GM18951 (cell line): Measurements from ENCODE around the gene DELE1.
"Not testable (repeated sequence)": the region's sequence is repeated elsewhere in the genome, so short reads cannot be mapped to it uniquely, and the experiment has no call there.

Experiments
- POLR2A ChIP-seq: IDR thresholded peaks from 4 replicates; pipeline ENCODE4 v1.6.1; 2011; ENCODE audit warnings: mild to moderate bottlenecking; ENCODE audit not compliant: insufficient read length, insufficient read depth; ENCODE audit errors: extremely low read depth
- in situ Hi-C: fragments of 300-500 bp; cut with MboI; formaldehyde crosslinking; loops from one replicate; pipeline ENCODE4 v1.12.0; 2022; ENCODE audit warnings: low sequenced_read_pairs, mixed read lengths, inconsistent platforms; ENCODE audit not compliant: unreplicated experiment

The DELE1 gene

DNA sequence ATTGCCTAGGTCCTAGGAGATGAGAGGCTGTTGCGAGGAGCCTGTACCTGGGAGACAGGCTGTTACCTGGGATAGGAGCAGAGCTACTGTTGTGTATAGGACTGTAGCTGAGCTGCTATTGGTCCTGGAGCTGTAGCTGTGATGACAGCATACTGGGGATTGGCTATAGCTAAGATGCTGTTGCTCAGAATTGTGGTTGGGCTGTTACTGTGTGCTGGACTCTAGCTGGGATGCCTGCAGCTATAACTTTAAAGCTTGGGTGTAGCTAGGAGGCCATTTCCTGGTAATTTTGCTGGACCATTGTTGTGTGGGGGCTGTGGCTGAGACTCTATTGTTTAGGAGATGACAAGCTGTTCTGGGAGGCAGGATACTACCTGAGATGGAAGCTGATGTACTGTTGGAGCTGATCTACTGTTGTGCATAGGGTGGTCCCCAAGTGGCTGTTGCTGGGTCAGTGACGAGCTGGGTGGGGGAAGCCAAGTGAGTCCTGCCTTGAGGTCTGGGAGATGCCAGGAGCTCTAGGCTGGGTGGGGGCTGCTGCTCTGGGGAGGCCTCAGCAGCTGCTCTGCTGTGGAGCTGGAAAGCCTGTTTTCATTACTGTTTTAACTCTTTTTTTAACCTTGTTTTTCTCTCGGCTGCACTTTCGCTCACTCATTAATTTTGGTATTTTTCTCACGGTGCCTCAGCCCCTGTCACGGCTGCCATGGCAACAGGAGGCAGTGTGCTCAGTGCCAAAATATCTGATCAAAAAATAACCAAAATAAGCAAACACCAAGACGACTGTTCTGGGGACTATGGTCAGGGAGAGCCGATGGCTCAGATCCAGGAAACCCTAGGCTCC lies 42.5 kb upstream of the DELE1 start:
- in situ Hi-C loops = no loop called here
- TF ChIP-seq POLR2A = no peak

DNA sequence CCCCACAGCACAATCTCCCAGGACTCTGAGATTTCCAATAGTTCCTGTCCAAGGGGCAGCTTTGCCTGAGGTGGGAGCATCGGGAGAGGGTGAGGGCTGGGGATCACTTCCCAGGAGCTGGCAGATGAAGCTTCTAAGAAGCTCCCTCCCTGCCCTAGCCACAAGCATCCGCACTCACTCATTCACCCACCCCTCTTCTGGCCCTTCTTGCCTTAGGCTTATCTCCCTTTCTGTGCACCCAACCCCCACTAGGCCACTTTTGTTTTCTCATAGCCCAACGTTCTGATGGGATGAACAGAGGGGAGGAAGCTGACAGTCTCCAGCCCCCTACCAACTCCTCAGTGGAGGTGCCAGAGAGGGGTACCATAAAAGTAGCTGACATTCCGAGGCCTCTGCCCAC lies 41.8 kb upstream of the DELE1 start:
- TF ChIP-seq POLR2A = no peak
- in situ Hi-C loops = no loop called here

DNA sequence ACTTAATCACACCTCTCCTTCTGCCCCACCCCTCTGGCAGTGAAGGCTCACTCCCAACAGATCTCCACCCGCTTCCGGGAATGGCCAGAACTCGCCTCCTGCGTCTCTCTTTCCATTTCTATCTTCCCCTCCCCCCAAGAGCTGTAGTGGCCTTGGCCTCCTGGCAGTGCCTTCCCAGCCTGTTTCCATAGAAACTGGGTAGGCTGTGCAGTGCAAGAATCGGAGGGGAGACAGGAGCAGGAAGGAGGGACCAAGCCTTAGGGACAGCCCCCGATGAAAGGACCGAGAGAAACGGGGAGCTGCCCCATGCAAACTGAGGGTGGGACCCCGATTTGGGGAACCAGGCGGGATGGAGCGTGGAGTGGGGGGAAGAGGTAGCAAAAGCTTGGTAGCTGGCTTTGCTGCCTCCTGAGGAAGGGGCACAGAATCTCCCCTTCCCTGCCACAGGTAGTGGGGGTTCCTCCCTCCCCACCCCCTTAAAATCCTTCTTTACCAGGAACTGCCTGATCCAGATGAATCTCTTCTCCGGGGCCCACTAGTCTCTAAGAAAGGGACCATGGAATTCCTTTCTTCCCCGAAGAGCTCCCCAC lies 41.0 kb upstream of the DELE1 start:
- no peak for TF ChIP-seq POLR2A
- in situ Hi-C loops = no loop called here

DNA sequence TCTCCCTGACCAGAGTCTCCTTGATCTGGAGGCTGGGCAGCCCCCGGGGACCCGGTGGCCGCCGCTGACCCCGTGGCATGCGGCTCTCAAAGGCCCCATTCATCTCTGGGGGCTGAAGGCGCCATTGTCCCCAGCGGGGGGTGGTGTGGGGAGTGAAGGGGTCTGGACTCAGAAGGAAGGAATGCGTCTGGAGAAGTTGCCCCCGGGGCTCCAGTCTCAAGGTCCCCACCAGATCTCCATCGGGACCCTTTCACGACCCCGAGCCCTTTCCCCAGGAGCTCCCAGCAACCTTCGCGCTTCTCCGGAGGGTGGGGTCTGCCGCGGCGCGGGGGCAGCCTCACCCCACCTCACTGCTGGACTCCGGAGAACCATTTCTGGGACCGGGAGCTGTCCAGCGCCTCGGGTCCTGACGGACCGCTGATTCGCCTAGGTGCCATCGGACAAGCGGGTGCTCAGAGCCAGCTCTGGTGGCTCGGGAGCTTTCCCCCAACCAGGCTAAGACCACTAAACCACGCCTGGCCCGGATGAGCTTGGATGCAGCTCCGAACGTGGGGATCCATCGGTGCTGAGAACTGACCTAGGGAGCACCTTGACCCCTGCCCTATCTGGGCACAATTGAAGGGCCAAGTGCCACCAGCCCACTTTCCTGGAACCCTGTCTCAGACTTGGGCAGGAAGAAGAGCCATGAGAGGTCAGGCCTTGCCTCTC lies 40.3 kb upstream of the DELE1 start:
- TF ChIP-seq POLR2A = no peak
- in situ Hi-C loops = no loop called here

DNA sequence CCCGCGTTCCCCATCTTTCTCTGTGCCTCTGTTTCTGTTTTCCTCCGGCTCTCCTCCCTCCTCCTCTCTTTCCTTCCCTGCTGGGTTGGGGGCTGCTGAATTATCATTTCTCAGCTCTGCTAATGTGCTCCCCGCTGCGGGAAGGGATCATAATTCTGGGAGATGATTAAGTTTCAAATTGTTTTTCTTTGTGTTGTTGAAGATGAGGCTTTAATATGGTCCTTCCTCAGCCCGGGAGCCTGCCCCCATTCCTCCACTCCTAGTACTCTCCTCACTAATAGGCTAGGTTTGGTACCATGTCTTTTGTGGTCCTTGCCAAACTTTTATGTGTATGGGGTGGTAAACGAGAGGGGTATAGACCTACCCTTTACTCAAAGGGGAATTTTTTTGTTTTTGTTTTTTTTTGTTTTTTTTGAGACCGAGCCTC lies 39.8 kb upstream of the DELE1 start:
- TF ChIP-seq POLR2A = no peak
- in situ Hi-C loops = no loop called here

DNA sequence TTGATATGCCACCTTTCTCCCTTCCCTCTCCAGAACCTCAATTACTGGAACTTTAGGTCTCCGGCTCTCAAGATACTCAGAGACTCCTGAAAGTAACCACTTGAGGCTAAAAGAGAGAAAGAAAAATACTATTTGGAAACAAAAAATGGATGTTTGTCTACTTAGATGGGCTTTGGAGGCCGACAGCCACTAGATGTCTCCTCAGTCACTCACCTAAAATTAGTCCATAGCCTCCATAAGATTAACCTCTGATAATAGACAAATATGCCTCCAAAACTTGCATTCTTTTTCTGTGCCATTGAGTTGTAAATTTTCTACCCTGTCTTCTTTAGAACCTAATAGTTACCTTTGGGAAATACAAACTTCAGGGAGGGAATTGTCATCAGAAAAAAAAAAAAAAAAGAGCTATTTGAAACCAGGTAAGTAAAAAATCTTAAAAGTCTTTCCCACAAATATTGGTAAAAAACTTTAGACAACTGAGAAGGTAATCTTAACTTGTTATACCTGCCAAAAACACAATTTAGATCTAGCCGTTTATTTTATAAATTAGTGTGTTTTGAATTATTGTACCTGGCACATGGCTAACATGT lies 34.3 kb upstream of the DELE1 start:
- in situ Hi-C loops = no loop called here
- no peak for TF ChIP-seq POLR2A

DNA sequence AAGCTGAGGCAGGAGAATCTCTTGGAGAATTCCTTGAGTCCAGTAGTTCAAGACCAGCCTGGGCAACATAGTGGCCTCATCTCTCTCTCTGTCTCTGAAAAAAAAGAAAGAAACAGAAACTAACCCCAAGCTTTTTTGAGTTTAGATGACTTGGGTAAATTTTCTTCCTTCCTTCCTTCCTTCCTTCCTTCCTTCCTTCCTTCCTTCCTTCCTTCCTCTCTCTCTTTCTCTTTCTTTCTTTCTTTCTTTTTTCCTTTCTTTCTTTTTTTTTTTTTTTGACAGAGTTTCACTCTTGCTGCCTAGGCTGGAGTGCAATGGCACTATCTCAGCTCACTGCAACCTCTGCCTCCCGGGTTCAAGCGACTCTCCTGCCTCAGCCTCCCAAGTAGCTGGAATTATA lies 33.2 kb upstream of the DELE1 start:
- in situ Hi-C loops = not testable (repeated sequence)

DNA sequence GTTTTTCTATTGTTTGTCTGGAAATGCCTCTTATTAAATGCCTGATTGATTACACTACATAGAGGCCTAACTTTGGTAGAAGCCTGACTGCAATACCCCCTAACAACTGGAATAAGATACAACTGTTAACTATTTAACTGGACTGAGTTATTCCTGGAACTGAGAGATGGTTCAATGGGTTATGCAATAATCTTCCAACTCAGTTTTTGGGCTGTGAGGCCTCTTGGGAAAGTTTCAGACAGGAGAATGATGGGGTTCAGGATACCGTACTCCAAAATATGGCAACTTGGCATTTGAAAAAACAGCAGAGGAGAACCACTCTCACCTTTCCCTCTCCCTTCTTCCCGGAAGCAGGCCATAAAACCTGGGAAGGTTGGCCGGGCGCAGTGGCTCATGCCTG lies 26.2 kb upstream of the DELE1 start:
- in situ Hi-C loops = no loop called here
- TF ChIP-seq POLR2A = no peak

DNA sequence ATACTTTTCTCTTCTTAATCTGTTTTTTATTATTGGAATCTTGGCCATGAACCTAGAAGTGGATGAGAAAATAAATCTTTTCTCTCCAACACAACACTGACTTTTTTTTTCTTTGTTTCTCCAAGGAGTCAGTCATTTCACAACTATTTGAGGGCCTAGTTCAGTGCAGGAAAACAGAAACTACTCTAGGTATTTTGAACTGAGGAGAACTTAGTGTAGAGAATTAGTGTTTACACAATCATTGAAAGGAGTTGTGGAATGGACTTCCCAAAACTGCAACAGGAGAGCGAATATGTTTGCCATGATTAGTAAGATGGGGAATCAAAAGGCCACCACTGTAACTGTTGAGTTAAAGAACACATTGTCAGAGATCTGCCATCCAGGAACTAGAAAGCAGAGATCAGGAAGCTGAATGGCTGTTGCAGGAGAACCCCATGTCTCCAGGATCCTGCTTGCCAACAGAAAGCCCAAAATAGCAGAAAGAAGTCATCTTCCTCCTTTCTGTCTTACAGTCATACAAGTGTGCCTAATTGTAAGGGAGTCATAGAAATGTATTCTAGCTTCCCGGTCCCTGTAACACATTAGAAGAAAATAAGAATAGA lies 25.1 kb upstream of the DELE1 start:
- no peak for TF ChIP-seq POLR2A
- in situ Hi-C loops = no loop called here

DNA sequence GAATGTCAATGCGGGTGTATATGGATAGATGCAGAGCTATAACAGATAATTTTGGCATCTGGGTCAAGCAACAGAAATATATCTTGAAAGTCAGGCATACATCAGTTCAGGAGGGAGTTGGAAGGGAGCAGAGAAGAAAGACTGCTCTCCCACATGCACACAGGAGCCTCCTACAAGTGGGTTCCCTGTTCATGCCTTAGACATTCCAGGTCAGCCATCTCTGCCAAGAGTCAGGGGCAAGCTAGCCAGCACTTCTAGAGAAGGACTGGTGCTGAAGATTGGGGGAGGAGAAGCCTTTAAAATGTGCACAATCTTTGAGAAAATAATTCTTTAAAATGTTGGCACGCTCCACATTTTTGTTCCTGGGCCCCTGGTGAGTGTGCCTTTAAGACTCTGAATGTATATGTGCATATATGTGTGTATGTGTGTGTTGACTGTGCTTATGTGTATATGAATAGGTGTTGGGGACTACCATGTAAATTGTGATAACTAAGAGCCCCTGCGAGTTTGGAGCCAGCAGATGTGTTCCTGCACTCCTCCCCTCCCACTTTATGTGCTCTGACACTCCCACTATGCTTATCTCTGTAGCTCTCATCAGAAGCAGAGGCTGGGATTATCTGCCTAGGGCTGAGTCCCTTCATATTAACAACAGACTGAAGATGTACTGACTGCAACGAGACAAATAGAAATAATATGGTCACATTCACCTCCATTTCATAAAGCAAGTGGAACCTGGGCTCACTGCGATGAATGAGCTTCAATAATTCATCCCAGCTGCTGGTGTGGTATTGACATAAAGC lies 21.5 kb upstream of the DELE1 start:
- no peak for TF ChIP-seq POLR2A
- in situ Hi-C loops = no loop called here

DNA sequence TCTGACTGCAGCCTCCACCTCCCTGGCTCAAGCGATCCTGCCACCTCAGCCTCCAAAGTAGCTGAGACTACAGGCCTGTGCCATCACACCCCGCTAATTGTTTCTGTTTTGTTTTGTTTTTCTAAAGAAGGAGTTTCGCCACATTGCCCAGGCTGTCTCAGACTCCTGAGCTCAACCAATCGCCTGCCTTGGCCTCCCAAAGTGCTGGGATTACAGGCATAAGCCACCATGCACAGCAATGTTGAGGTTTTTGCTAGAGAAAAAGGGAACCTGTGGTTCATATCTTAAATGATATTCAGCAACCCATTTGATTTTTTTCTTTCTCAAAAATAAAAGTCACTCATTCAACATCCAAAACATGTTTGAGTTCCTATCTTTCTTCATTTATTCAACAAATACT lies 20.4 kb upstream of the DELE1 start:
- in situ Hi-C loops = no loop called here
- TF ChIP-seq POLR2A = no peak

DNA sequence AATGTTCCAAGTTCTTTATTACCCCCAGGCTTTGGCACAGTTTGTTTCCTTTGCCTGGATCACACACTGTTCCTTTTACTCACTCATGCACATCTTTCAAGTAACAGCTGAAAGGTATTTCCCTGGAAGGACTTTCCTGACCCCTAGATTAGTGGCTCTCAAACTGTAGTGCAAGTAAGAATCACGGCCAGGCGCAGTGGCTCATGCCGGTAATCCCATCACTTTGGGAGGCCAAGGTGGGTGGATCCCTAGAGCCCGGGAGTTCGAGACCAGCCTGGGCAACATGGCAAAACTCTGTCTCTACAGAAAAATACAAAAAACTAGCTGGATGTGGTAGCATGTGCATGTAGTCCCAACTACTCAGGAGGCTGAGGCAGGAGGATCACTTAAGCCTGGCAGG lies 19.1 kb upstream of the DELE1 start:
- TF ChIP-seq POLR2A = no peak
- in situ Hi-C loops = no loop called here
